ENCODE data around the gene BTNL9. TPM values are rescaled to one million over a fixed set of nuclear protein-coding genes. Genes with fewer than 3 reads are reported as not detected.
"Not testable (repeated sequence)": the region's sequence is repeated elsewhere in the genome, so short reads cannot be mapped to it uniquely, and the experiment has no call there.

BTNL9 gene
- total and polyA plus RNA-seq, 2 of the 13 experiments (the other 11 are each of a cell fraction or from before 2014, with no cell fraction given), result 0.13 TPM; not detected in 1

- 37% methylated on average over 13 of the region's 20 CpGs for WGBS (ENCODE audit: low lambda C conversion rate)
- H3K4me3 ChIP-seq (replicated peaks in 1 of 3; ENCODE audit: insufficient read depth in 1 of 3, low read depth in 2 of 3, low read length in 3 of 3); ATAC-seq; POLR2A ChIA-PET; H3K4me2 ChIP-seq (ENCODE audit: low read depth, low read length); H3K79me2 ChIP-seq (ENCODE audit: insufficient read depth, low read length); H2AFZ ChIP-seq (ENCODE audit: low read length); CTCF ChIA-PET (ENCODE audit: low intra/inter-chr PET ratio, low total read pairs); H3K4me1 ChIP-seq (ENCODE audit: insufficient read depth, low read length); H3K27ac ChIP-seq (ENCODE audit: extremely low read length, insufficient read depth, low read length); BruUV-seq (replicated peaks); in situ Hi-C loops (cut with HindIII; ENCODE audit: extremely low pct_ligation_motif_present, low pct_unique_long_range_greater_than_20kb); H3K9ac ChIP-seq (ENCODE audit: insufficient read depth, low read depth, low read length); FAIRE-seq; H3K36me3 ChIP-seq (replicated peaks in 1 of 2; ENCODE audit: control insufficient read depth in 1 of 2, insufficient read depth in 2 of 2, low read length in 2 of 2); H4K20me1 ChIP-seq (ENCODE audit: insufficient read depth, low read length); H3K9me3 ChIP-seq (ENCODE audit: low read length); intact Hi-C loops (cut with micrococcal nuclease; ENCODE audit: unreplicated experiment); DNase-seq (ENCODE audit: low spot score): not testable (repeated sequence)
- peaks cover 0 to 30% of the 10 kb centered on the region in 2 experiments; a peak in 3 of 5 replicates for H3K27me3 ChIP-seq (ENCODE audit: control insufficient read depth in 1 of 2, insufficient read depth in 2 of 2, low read length in 2 of 2)
These were observed 64.7 kb downstream of the BTNL9 start for GRCh38 chr5:181104606-181105390.

GRCh38 chr5:181105391-181106025 lies 65.4 kb downstream of the BTNL9 start:
- no peaks in the 10 kb centered on the region for H3K9me3 ChIP-seq (ENCODE audit: low read length)
- H3K4me2 ChIP-seq (ENCODE audit: low read depth, low read length), result no peak overlapping the region
- no peaks in the 10 kb centered on the region for H3K79me2 ChIP-seq (ENCODE audit: insufficient read depth, low read length)
- no peak for FAIRE-seq
- ATAC-seq, result no peak
- no peaks in the 10 kb centered on the region for H4K20me1 ChIP-seq (ENCODE audit: insufficient read depth, low read length)
- in situ Hi-C loops (cut with HindIII; ENCODE audit: extremely low pct_ligation_motif_present, low pct_unique_long_range_greater_than_20kb), result no loop called here
- ChIA-PET POLR2A (no interaction called here), CTCF (ENCODE audit: low intra/inter-chr PET ratio, low total read pairs) (no interaction called here)
- no peaks in the 10 kb centered on the region for H3K36me3 ChIP-seq (replicated peaks in 1 of 2; ENCODE audit: control insufficient read depth in 1 of 2, insufficient read depth in 2 of 2, low read length in 2 of 2)
- H3K9ac ChIP-seq (ENCODE audit: insufficient read depth, low read depth, low read length), result no peak overlapping the region
- H2AFZ ChIP-seq (ENCODE audit: low read length), result no peak overlapping the region
- WGBS (ENCODE audit: low lambda C conversion rate), result 57% methylated on average over 7 of the region's 7 CpGs
- no peaks in the 10 kb centered on the region for H3K4me1 ChIP-seq (ENCODE audit: insufficient read depth, low read length)
- DNase-seq (ENCODE audit: low spot score), result no peak
- no TSS peak for BruUV-seq (replicated peaks)
- intact Hi-C loops (cut with micrococcal nuclease; ENCODE audit: unreplicated experiment), result no loop called here
- H3K27me3 ChIP-seq (ENCODE audit: control insufficient read depth in 1 of 2, insufficient read depth in 2 of 2, low read length in 2 of 2), result peaks cover 0 to 30% of the 10 kb centered on the region in 2 experiments; a peak in 2 of 5 replicates
- H3K27ac ChIP-seq (ENCODE audit: extremely low read length, insufficient read depth, low read length), result no peak overlapping the region
- no peak overlapping the region for H3K4me3 ChIP-seq (replicated peaks in 1 of 3; ENCODE audit: insufficient read depth in 1 of 3, low read depth in 2 of 3, low read length in 3 of 3)
- TF ChIP-seq KLF12 (CRISPR knock-in tag; IDR thresholded peaks at IDR 0.05; ENCODE audit: borderline replicate concordance), result no peak
- TF ChIP-seq ZNF556 (CRISPR knock-in tag; IDR thresholded peaks at IDR 0.05; ENCODE audit: borderline replicate concordance), result no peak
- no peak for TF ChIP-seq NFRKB (IDR thresholded peaks at IDR 0.05)
- no peak for TF ChIP-seq ZNF607 (CRISPR knock-in tag; IDR thresholded peaks at IDR 0.05; ENCODE audit: borderline replicate concordance)
- TF ChIP-seq NPAS2 (CRISPR knock-in tag; IDR thresholded peaks at IDR 0.05; ENCODE audit: borderline replicate concordance), result no peak
- TF ChIP-seq SP5 (CRISPR knock-in tag; IDR thresholded peaks at IDR 0.05; ENCODE audit: borderline replicate concordance, low read depth), result no peak
- TF ChIP-seq MLXIP (CRISPR knock-in tag; IDR thresholded peaks at IDR 0.05; ENCODE audit: borderline replicate concordance), result no peak
- TF ChIP-seq ZNF841 (CRISPR knock-in tag; IDR thresholded peaks at IDR 0.05; ENCODE audit: borderline replicate concordance), result no peak
- TF ChIP-seq ZNF33B (CRISPR knock-in tag; IDR thresholded peaks at IDR 0.05), result no peak
